Loucy (cell line): Measurements from ENCODE around the gene NDUFV1.

ENCODE experiments used
- EZH2phosphoT487 ChIP-seq: fragments of 200-600 bp; IDR thresholded peaks from 2 replicates; pipeline ENCODE4 v1.6.1; 2018; ENCODE audit warnings: antibody characterized with exemption, mild to moderate bottlenecking, moderate library complexity, borderline replicate concordance
- TF ChIP-seq, protein P1 (sequence below): fragments of 200-600 bp; sonication (generic); conservative IDR thresholded peaks from 2 replicates; pipeline ENCODE4 v1.5.1; 2014; ENCODE audit warnings: mild to moderate bottlenecking, antibody characterized with exemption, low read length

DNA sequence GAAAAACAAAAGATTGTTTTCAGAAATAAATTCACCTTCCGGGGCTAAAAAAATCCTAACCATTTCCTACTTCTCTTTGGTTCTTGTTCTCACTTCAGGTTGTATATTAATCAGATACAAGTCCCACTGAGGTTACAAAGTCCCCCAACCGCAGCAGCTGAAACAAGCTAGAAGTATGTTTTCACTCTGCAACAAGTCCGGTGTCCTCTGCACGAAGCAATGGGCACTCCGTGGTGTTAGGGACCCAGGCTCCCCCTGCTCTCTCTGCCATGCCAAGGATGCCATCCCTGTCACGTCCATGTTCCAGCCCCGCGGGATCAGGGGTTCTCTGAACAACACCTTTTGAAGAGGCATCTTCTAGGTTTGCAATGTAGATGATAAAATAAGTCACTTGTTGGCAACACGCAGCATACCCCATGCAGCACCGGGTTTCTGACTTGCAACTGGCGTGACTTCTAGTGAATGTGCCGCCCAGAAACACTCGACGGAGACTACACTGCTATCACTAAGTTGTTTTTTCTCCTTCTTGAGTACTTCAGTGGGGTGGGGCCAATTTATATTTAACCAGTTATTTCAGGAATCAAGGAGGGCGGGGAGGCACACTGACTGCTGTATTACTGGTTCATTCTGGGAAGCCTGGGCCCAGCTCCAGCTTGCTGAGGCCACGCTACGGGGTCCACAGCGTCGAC is 48.5 kb upstream of the NDUFV1 start:
- TF ChIP-seq, protein P1, sequence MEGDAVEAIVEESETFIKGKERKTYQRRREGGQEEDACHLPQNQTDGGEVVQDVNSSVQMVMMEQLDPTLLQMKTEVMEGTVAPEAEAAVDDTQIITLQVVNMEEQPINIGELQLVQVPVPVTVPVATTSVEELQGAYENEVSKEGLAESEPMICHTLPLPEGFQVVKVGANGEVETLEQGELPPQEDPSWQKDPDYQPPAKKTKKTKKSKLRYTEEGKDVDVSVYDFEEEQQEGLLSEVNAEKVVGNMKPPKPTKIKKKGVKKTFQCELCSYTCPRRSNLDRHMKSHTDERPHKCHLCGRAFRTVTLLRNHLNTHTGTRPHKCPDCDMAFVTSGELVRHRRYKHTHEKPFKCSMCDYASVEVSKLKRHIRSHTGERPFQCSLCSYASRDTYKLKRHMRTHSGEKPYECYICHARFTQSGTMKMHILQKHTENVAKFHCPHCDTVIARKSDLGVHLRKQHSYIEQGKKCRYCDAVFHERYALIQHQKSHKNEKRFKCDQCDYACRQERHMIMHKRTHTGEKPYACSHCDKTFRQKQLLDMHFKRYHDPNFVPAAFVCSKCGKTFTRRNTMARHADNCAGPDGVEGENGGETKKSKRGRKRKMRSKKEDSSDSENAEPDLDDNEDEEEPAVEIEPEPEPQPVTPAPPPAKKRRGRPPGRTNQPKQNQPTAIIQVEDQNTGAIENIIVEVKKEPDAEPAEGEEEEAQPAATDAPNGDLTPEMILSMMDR, result no peak
- TF ChIP-seq EZH2phosphoT487, result no peak
